ENCODE results near the gene KDM2A. TPM values are rescaled to one million over a fixed set of nuclear protein-coding genes. Genes with fewer than 3 reads are reported as not detected.

The KDM2A gene
- total RNA-seq, 1 donor: 65.9 TPM

- Histone ChIP-seq H3K4me2 (ENCODE audit: insufficient read depth, low read length) (no peak overlapping the region), H3K27me3 (ENCODE audit: insufficient read depth, low read length) (no peaks in the 10 kb centered on the region), H3K4me3 (ENCODE audit: insufficient read depth, low read length) (no peak overlapping the region), H3K9me3 (ENCODE audit: low read depth, low read length) (no peaks in the 10 kb centered on the region), H2AFZ (ENCODE audit: low read length) (no peak overlapping the region), H4K20me1 (ENCODE audit: insufficient read depth, low read length) (peaks cover 48% of the 10 kb centered on the region), H3K27ac (ENCODE audit: low read depth, low read length) (peak overlapping the region; percentile 49), H3K36me3 (ENCODE audit: insufficient read depth, low read length) (peaks cover 3% of the 10 kb centered on the region), H3K79me2 (ENCODE audit: insufficient read depth, low read length) (peaks cover 92% of the 10 kb centered on the region), H3K4me1 (ENCODE audit: insufficient read depth, low read length) (peaks cover 20% of the 10 kb centered on the region)
- TF ChIP-seq, protein P1, sequence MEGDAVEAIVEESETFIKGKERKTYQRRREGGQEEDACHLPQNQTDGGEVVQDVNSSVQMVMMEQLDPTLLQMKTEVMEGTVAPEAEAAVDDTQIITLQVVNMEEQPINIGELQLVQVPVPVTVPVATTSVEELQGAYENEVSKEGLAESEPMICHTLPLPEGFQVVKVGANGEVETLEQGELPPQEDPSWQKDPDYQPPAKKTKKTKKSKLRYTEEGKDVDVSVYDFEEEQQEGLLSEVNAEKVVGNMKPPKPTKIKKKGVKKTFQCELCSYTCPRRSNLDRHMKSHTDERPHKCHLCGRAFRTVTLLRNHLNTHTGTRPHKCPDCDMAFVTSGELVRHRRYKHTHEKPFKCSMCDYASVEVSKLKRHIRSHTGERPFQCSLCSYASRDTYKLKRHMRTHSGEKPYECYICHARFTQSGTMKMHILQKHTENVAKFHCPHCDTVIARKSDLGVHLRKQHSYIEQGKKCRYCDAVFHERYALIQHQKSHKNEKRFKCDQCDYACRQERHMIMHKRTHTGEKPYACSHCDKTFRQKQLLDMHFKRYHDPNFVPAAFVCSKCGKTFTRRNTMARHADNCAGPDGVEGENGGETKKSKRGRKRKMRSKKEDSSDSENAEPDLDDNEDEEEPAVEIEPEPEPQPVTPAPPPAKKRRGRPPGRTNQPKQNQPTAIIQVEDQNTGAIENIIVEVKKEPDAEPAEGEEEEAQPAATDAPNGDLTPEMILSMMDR (IDR thresholded peaks at IDR 0.05; ENCODE audit: extremely low read depth, low read depth, low read length): no peak
- DNase-seq (ENCODE audit: insufficient read length, low spot score, missing footprints): no peak
Observed at GRCh38 chr11:67160872-67161783, 42.1 kb downstream of the KDM2A start.

- no peaks in the 10 kb centered on the region for H3K27me3 ChIP-seq (ENCODE audit: insufficient read depth, low read length)
- H3K79me2 ChIP-seq (ENCODE audit: insufficient read depth, low read length): peaks cover 97% of the 10 kb centered on the region
- no peak overlapping the region for H3K4me2 ChIP-seq (ENCODE audit: insufficient read depth, low read length)
- peaks cover 56% of the 10 kb centered on the region for H4K20me1 ChIP-seq (ENCODE audit: insufficient read depth, low read length)
- DNase-seq (ENCODE audit: insufficient read length, low spot score, missing footprints): no peak
- H3K4me1 ChIP-seq (ENCODE audit: insufficient read depth, low read length): peaks cover 27% of the 10 kb centered on the region
- TF ChIP-seq, protein P1 (IDR thresholded peaks at IDR 0.05; ENCODE audit: extremely low read depth, low read depth, low read length): no peak
- no peaks in the 10 kb centered on the region for H3K9me3 ChIP-seq (ENCODE audit: low read depth, low read length)
- no peak overlapping the region for H2AFZ ChIP-seq (ENCODE audit: low read length)
- peaks cover 3% of the 10 kb centered on the region for H3K36me3 ChIP-seq (ENCODE audit: insufficient read depth, low read length)
- H3K4me3 ChIP-seq (ENCODE audit: insufficient read depth, low read length): no peak overlapping the region
- H3K27ac ChIP-seq (ENCODE audit: low read depth, low read length): no peak overlapping the region
Observed at GRCh38 chr11:67163006-67163405, 43.9 kb downstream of the KDM2A start.

DNA sequence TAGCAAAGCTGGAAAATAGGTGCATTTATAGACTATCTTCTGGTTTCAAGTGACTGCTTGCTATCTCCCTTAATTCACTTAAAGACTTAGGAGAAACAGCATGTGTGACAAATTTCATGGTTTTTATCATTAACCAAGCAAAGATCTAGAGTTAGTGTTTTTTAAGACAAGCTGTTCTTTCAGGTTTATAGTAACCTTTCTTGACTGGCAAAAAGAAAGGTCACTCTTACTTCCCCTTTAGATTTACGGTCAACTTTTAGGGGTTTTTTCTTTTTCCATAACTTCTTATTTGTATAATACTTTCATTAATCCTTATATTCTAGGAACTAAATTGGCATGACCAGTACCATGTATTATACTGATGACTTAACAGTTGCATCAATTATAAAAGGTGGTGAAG lies 46.6 kb downstream of the KDM2A start:
- Histone ChIP-seq H4K20me1 (ENCODE audit: insufficient read depth, low read length) (peaks cover 36% of the 10 kb centered on the region), H3K4me2 (ENCODE audit: insufficient read depth, low read length) (no peak overlapping the region), H3K36me3 (ENCODE audit: insufficient read depth, low read length) (peaks cover 3% of the 10 kb centered on the region), H3K9me3 (ENCODE audit: low read depth, low read length) (no peaks in the 10 kb centered on the region), H3K4me3 (ENCODE audit: insufficient read depth, low read length) (no peak overlapping the region), H3K27me3 (ENCODE audit: insufficient read depth, low read length) (no peaks in the 10 kb centered on the region), H3K79me2 (ENCODE audit: insufficient read depth, low read length) (peaks cover 92% of the 10 kb centered on the region), H2AFZ (ENCODE audit: low read length) (no peak overlapping the region), H3K4me1 (ENCODE audit: insufficient read depth, low read length) (peaks cover 31% of the 10 kb centered on the region), H3K27ac (ENCODE audit: low read depth, low read length) (no peak overlapping the region)
- DNase-seq (ENCODE audit: insufficient read length, low spot score, missing footprints): no peak
- TF ChIP-seq, protein P1 (IDR thresholded peaks at IDR 0.05; ENCODE audit: extremely low read depth, low read depth, low read length): no peak

DNA sequence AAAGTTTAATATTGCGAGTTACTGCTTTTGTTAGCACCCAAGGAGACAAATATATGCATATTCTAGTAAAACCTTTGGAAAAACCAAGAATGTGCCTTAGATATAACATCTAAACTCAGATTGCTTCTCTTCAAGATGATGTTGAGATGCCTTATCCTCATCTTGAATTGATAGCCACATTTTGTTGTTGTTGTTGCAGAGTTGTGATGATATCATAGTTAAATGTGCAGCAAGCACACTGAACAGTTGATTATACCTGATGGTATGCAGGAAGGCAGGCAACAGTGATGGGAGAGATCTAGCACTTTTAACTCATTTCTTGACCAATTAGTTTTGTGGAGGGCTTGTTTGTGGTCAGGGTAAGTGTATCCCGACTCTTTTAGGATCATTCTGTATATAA lies 48.0 kb downstream of the KDM2A start:
- TF ChIP-seq, protein P1 (IDR thresholded peaks at IDR 0.05; ENCODE audit: extremely low read depth, low read depth, low read length): no peak
- peak overlapping the region; percentile 54 for H3K27ac ChIP-seq (ENCODE audit: low read depth, low read length)
- H3K9me3 ChIP-seq (ENCODE audit: low read depth, low read length): no peaks in the 10 kb centered on the region
- DNase-seq (ENCODE audit: insufficient read length, low spot score, missing footprints): peak; percentile 3
- no peak overlapping the region for H3K4me2 ChIP-seq (ENCODE audit: insufficient read depth, low read length)
- H3K36me3 ChIP-seq (ENCODE audit: insufficient read depth, low read length): peaks cover 3% of the 10 kb centered on the region
- peaks cover 24% of the 10 kb centered on the region for H4K20me1 ChIP-seq (ENCODE audit: insufficient read depth, low read length)
- no peaks in the 10 kb centered on the region for H3K27me3 ChIP-seq (ENCODE audit: insufficient read depth, low read length)
- peaks cover 20% of the 10 kb centered on the region for H3K4me1 ChIP-seq (ENCODE audit: insufficient read depth, low read length)
- no peak overlapping the region for H3K4me3 ChIP-seq (ENCODE audit: insufficient read depth, low read length)
- no peak overlapping the region for H2AFZ ChIP-seq (ENCODE audit: low read length)
- peaks cover 92% of the 10 kb centered on the region for H3K79me2 ChIP-seq (ENCODE audit: insufficient read depth, low read length)

All from osteoblast (primary cell).